NCI-H2196 (cell line): ENCODE data around the gene NOL4L.

ENCODE experiments used
- DNase-seq: peaks from one replicate; lab custom pipeline; 2025; ENCODE audit not compliant: unreplicated experiment; lab: John Stamatoyannopoulos, UW

The NOL4L gene

DNA sequence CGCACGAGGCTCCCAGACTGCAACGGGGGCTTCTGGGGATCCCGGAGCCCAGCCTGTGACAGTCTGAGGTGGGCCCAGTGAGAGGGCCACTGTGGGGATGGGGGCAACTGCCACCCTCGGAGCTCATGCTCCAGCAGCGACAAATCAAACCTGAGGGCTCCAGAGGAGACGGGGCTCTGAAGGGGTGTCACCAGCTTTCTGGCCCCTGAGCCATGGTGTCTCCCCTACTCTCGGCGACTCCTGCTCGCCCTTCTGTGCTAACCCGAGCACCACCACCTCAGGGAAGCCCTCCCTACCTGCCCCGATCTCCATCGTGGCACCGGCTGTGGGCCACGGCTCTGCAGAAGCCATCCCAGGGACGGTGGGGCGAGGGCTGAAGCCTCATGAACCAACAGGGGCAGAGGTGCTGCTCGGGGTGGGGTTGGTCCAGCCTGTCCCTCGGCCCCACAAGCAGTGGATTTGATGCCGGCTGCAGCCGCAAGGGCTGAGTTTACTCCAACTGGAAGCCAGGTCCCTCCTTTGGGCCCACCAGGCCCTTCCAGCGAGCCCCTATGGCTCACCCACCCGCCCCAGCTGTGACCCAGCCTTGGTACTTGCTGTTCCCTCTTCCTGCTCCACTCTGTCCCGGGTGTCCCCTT, 124.3 kb downstream of the NOL4L start:
- DNase-seq: no peak

DNA sequence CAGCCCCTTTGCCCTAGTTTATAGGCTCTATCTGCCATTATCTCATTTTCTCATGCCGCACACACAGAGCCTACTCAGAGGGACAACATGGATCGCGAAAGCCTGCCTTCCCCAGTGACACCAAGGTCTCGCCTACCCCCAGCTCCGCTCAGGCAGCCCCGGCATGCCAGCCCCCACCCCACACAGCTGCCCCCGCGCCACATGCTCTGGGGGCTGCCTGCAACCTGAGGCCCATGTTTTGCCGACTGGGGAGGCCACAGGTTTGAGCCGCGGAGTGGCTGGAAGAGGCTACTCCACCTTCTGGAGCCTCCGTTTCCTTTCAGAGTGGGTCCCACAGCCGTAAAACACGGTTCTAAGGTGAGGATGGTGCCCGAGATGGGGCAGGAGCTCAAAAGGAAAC, 124.9 kb downstream of the NOL4L start:
- no peak for DNase-seq

DNA sequence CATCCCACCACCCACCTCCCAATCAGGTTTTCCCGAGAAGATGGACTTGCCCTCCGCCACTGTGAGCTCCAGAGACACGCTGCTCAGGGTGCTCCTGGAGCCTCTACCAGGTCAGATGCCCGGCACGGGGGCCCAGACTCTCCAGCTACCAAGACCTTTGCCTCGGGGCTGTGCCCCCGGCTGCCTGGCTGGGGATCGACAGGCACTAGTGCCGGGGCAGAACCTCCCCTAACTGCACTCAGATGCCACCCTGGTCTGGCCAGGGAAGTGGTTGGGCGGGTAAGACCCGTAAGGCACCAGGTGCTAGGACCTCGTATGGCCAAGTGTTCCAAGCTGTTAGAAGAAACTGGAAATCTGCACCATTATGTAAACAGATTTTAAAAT, 126.3 kb downstream of the NOL4L start:
- DNase-seq: no peak

DNA sequence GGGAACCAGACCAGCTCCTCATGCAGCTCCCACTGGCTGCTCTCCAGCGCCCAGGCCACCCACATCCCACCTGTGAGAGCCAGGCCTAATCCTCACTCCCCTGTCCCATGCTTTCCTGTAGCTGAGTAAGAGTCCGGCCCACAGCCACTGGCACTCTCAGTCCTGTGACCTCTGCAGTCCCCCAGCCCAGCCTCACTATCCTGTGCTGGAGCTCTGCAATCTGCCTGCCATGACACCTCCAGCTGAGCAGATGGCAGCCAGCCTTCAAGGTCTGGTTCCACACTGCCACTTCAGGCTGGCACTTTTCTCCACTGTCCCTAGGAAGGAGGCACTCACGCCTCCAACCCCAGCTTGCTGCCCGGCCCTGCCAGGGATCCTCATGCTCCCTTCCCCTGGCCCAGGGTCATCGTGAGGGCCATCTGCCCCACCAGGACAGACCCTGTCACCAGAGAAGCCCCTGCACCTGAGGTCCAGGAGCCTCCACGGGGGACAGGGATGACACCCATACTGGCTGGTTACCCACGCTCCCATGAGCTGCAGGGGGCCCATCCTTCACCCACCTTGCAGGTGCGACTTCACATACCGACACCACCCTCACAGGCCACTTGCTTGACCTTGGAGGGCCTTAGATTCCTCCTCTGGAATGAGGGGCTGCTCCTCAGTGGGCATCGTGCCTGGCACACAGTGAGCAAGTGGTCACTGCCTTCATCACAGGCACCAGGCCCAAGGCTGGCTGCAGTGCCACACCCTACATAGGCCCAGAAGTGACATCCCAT, 126.9 kb downstream of the NOL4L start:
- no peak for DNase-seq

GRCh38 chr20:32457479-32457986, 127.6 kb downstream of the NOL4L start:
- DNase-seq: peak; percentile 88

DNA sequence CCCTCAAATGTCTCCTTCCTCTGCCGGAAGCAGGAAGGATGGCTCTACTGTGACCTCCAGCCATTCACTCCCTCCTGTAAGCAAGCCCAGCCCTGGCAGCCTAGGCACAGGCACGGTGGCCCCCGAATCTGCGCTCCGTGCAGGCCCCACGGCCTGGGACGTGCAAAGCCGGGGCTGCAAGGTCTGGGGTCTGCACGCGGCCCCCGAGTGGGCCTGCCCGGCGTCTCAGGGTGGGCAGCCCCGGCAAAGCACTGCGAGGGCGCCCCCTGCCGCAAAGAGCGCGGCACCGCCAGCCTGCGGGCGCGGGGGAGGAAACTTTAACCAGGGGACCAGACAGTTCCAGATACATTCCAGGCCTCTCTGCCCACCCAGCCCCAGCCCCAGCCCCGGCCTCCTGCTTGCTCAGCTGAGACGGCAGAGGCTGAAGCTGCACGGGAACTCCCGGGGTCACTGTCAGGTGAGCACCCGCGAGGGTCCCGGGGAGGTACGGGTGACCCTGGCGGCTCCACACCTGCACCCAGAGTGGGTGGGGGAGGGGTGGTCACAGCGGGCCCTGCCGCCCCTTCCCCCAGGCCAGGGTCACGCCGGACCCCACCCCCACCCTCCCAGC, 128.2 kb downstream of the NOL4L start:
- DNase-seq: peak; percentile 56

GRCh38 chr20:32455901-32456701, 129.0 kb downstream of the NOL4L start:
- DNase-seq: no peak

- no peak for DNase-seq
These were observed 129.8 kb downstream of the NOL4L start for GRCh38 chr20:32455171-32455900.

DNA sequence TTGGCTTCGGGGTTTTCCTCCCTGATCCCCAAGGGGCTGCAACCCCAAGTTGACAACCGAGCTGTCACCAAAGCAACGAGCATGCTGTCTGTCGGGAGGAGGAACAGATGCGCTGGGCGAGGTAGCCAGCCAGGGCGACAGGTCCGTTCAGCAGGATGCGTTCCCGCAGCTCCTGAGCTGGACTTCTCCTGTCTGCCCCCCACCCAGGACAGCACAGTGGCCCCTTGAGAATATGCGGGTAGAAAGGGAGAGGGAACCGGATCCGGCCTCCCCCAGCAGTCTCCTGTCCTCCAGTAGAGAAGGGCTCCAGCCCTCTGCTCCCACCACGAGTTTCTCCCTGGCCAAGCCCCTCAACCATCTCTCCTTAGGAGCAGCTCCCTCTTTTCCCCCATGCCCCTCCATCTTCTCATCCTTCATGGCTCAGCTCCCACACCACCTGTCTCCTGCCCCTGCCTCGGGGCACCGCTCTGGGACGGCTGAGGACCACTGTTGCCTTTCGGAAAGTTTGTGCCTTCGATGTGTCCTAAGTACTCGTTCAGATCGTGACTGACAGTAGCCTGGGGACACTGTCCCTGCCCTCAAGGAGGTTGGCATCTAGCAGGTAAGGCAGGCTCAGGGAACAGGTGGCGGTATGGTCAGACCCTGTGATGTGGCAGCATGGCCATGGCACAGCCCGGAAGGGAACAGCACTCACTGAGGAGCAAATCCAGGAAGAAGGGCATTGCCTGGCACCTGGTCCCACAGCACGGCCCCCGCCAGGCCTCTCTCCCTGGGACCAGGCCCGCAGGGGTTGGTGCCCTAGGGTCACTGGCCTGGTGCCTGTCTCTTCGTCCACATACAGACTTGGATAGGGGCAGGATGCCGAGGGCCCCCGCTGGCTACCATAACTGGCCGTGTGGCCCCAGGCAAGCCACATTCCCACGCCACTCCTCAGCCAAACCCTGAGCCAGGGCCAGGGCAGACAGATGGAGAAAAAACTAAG, 130.7 kb downstream of the NOL4L start:
- DNase-seq: no peak

- DNase-seq: no peak
These were observed 131.5 kb downstream of the NOL4L start for GRCh38 chr20:32453467-32454163.

- no peak for DNase-seq
These were observed 132.2 kb downstream of the NOL4L start for GRCh38 chr20:32452776-32453466.

DNA sequence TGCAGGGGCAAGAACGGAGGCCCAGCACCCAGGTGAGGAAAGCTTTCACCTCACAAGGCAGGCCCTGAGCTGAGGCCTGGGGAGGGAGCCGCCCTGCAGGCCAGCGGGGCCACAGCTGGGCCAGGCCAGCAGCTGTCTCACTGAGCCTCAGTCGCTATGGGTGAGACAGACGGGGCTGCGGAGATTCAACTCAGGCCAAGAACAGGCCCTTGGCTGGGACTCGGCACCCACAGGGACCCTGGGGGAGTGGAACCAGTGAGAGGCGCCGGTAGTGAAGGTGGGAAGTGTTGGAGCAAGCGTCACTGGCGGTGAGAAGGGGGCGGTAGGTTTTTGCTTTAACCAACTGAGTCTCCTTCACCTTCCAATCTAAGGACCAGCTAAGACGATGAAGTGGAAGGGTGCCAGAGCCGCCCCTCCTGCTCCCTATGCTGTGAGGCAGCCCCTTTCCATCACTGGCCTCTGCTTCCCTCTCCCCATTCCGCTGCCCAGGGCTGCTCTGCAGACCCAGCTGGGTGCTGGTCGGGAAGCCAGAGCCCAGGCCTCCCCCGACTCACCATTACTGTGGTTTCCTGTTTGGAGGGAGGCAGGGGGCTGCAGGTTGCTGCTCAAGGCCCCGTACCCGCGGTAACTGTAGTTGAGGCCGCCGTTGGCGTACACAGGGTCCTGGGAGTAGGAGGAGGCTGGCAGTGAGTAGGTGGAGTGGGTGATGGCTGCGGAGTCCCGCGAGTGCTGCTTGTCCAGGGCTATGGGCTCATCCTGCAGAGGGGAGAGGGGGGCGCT, 133.3 kb downstream of the NOL4L start:
- DNase-seq: no peak

- DNase-seq: no peak
These were observed 133.8 kb downstream of the NOL4L start for GRCh38 chr20:32451340-32451681.

DNA sequence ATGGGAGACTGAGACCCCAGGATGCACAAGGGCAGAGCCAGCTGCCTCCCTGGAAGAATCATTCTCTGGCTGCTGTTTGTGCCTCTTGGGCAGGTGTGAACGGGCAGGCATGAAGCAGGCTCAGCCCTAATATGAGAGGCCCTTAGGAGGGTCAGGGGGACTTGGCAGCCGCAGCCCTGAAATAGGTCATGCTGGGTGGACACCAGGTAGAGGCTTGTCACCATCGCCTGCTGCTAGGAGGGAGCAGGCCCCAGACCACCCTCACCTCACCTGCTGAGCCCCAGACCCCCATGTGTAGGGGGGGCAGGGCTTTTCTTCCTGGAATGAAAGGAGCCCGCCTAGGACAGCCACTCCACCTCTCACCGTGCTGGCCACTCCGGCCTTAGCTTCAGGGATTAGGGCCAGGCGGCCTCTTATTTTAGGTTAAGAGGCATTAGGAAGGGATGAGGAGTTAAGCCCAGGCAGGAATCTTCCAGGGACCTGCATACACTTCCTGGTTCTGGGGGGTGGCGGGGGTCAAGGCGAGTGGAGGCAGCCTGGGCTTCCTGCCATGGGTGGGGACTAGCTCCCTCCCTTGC, 134.6 kb downstream of the NOL4L start:
- no peak for DNase-seq

DNA sequence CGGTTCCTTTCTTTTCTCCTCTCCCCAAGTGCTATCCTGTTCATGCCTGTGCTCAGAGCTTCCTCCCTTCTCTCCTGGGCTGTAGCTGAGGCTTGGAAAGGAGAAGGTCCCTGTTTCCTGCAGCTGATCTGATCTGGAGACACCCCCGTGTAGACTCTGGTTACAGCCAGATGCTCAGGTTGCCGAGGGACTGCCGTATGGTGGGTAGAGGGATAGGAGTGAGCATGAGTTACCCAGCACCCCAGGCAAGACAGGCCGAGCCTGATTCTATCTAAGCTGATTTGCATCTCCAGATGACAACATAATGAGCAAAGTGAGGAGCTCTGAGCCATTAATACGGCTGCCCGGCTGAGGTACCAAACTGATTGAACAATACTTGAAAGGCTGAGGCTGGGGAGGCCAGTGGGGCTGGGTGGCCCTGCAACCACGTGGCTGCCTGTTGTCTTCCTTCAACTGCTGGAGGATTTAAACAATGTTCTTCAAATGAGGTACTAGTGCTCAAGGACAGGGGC, 135.2 kb downstream of the NOL4L start:
- no peak for DNase-seq

- DNase-seq: no peak
These were observed 135.9 kb downstream of the NOL4L start for GRCh38 chr20:32449057-32449889.
